Caco-2 (cell line): Measurements from ENCODE around the gene DLG2. TPM values are rescaled to one million over a fixed set of nuclear protein-coding genes. Genes with fewer than 3 reads are reported as not detected.
A peak's percentile ranks its signal among the peaks of the same experiment; 100 is the strongest.

Experiments used
- BruUV-seq: library from RNA; stranded (reverse); fragments of 400-500 nt; replicated peaks from 2 replicates; lab custom pipeline; 2021; lab: Mats Ljungman, UMichigan
- CTCF ChIA-PET: fragments of 300-600 bp; sonication (Branson Sonifier 250); formaldehyde crosslinking; loops from one replicate; lab custom pipeline; 2022; ENCODE audit warnings: antibody characterized with exemption; lab: Charles Lee
- POLR2A ChIA-PET: fragments of 300-600 bp; sonication (Branson Sonifier 250); formaldehyde crosslinking; loops from one replicate; lab custom pipeline; 2022; ENCODE audit warnings: antibody characterized with exemption; lab: Charles Lee
- DNase-seq, 2 experiments: peaks; one replicate each; pipeline versions ENCODE4 v3.0.0 to v3.0.0-alpha.2; 2020 to 2022
- H3K27me3 ChIP-seq: replicated peaks from 2 replicates; pipeline ENCODE4 v1.6.0; 2011; ENCODE audit warnings: low read length; ENCODE audit not compliant: control insufficient read depth, insufficient read depth
- H3K36me3 ChIP-seq: 2 replicates; pipeline ENCODE4 v1.5.1; 2011; ENCODE audit warnings: low read length; ENCODE audit not compliant: control insufficient read depth, insufficient read depth
- H3K4me1 ChIP-seq: fragments of 250-450 bp; sonication (Bioruptor Pico); 2 replicates; pipeline ENCODE4 v1.5.1; 2020; ENCODE audit warnings: mild to moderate bottlenecking
- H3K4me3 ChIP-seq: 2 replicates; pipeline ENCODE4 v1.5.1; 2011; ENCODE audit warnings: low read depth, mild to moderate bottlenecking, control low read depth, low read length
- H3K9me3 ChIP-seq: fragments of 250-450 bp; sonication (Bioruptor Pico); 2 replicates; pipeline ENCODE4 v1.5.1; 2020; ENCODE audit warnings: mild to moderate bottlenecking, moderate library complexity
- H3K27ac Mint-ChIP-seq: one replicate; pipeline ENCODE4 v1.8.0; 2022; ENCODE audit warnings: mixed read lengths; ENCODE audit not compliant: unreplicated experiment
- H3K27me3 Mint-ChIP-seq: one replicate; pipeline ENCODE4 v1.8.0; 2022; ENCODE audit warnings: mixed read lengths; ENCODE audit not compliant: insufficient read depth, unreplicated experiment
- H3K36me3 Mint-ChIP-seq: one replicate; pipeline ENCODE4 v1.8.0; 2022; ENCODE audit warnings: mild to moderate bottlenecking, mixed read lengths; ENCODE audit not compliant: insufficient read depth, unreplicated experiment
- H3K4me1 Mint-ChIP-seq: one replicate; pipeline ENCODE4 v1.8.0; 2022; ENCODE audit warnings: low read depth, mixed read lengths; ENCODE audit not compliant: unreplicated experiment
- H3K4me3 Mint-ChIP-seq: one replicate; pipeline ENCODE4 v1.8.0; 2022; ENCODE audit warnings: mild to moderate bottlenecking, moderate library complexity, mixed read lengths; ENCODE audit not compliant: unreplicated experiment
- H3K9me3 Mint-ChIP-seq: one replicate; pipeline ENCODE4 v1.8.0; 2022; ENCODE audit warnings: mixed read lengths; ENCODE audit not compliant: unreplicated experiment
- CTCF ChIP-seq, 2 experiments: fragments of 200-600 bp in 1 of 2; IDR thresholded peaks; 1 replicate in 1 of 2; 2 replicates in 1 of 2; pipeline versions ENCODE4 v1.5.1 to v1.8.0; 2011 to 2022; ENCODE audit warnings: antibody characterized with exemption in 1 of 2, control low read depth in 1 of 2, inconsistent platforms in 1 of 2, low read depth in 1 of 2, low read length in 1 of 2, mild to moderate bottlenecking in 1 of 2, moderate library complexity in 1 of 2; ENCODE audit not compliant: insufficient read depth in 1 of 2, severe bottlenecking in 1 of 2, unreplicated experiment in 1 of 2
- intact Hi-C: fragments of 100-400 bp; cut with micrococcal nuclease; formaldehyde crosslinking; loops from one replicate; pipeline ENCODE4 v1.10.0; 2022; ENCODE audit not compliant: unreplicated experiment
- total RNA-seq: library from RNA; stranded (reverse); gene quantifications from 2 replicates; pipeline ENCODE4 v1.2.3, GENCODE V29; 2022

Gene DLG2
- total RNA-seq, 1 experiment from 2014 or later, result 21.6 TPM

GRCh38 chr11:84804041-84804440 lies 823.1 kb downstream of the DLG2 start:
- DNase-seq, result no peak
- H3K9me3 Mint-ChIP-seq, result peaks cover 23% of the 10 kb centered on the region
- POLR2A ChIA-PET, result no interaction called here
- CTCF ChIA-PET, result no interaction called here
- Histone ChIP-seq H3K4me3 (no peak overlapping the region), H3K36me3 (no peaks in the 10 kb centered on the region), H3K9me3 (no peaks in the 10 kb centered on the region), H3K27me3 (no peaks in the 10 kb centered on the region; the same call in 1 of the 2 replicates), H3K4me1 (no peaks in the 10 kb centered on the region)
- no peak for TF ChIP-seq CTCF (IDR thresholded peaks at IDR 0.05; ENCODE audit: insufficient read depth in 1 of 2, low read depth in 1 of 2, low read length in 1 of 2, severe bottlenecking in 1 of 2, unreplicated experiment in 1 of 2)
- no peaks in the 10 kb centered on the region for H3K36me3 Mint-ChIP-seq
- peaks cover 3% of the 10 kb centered on the region for H3K27me3 Mint-ChIP-seq
- H3K4me3 Mint-ChIP-seq, result no peak overlapping the region
- intact Hi-C loops, result loop anchor here (5.0 kb wide), 2 partner anchors 363 to 458 kb away; no protein-coding TSS in a partner anchor
- BruUV-seq, result no TSS peak
- H3K4me1 Mint-ChIP-seq, result no peaks in the 10 kb centered on the region
- H3K27ac Mint-ChIP-seq, result no peak overlapping the region

- Mint-ChIP-seq H3K4me3 (no peak overlapping the region), H3K27ac (no peak overlapping the region), H3K4me1 (no peaks in the 10 kb centered on the region), H3K9me3 (peaks cover 8% of the 10 kb centered on the region), H3K27me3 (peaks cover 3% of the 10 kb centered on the region), H3K36me3 (no peaks in the 10 kb centered on the region)
- intact Hi-C loops, result loop anchor here (1.0 to 5.0 kb wide), 6 partner anchors 82 to 790 kb away; no protein-coding TSS in a partner anchor
- Histone ChIP-seq H3K27me3 (no peaks in the 10 kb centered on the region; the same call in 1 of the 2 replicates), H3K4me3 (no peak overlapping the region), H3K36me3 (no peaks in the 10 kb centered on the region), H3K4me1 (no peaks in the 10 kb centered on the region), H3K9me3 (no peaks in the 10 kb centered on the region; the same call in 1 of the 2 replicates)
- CTCF ChIA-PET, result no interaction called here
- no TSS peak for BruUV-seq
- POLR2A ChIA-PET, result no interaction called here
- peak; percentile 63 to 77 for TF ChIP-seq CTCF (IDR thresholded peaks at IDR 0.05; ENCODE audit: insufficient read depth in 1 of 2, low read depth in 1 of 2, low read length in 1 of 2, severe bottlenecking in 1 of 2, unreplicated experiment in 1 of 2)
- peak; percentile 54 to 65 for DNase-seq
Measured at GRCh38 chr11:84800755-84801346, 826.3 kb downstream of the DLG2 start.

- Histone ChIP-seq H3K4me3 (no peak overlapping the region), H3K27me3 (no peaks in the 10 kb centered on the region), H3K9me3 (no peaks in the 10 kb centered on the region; the same call in 1 of the 2 replicates), H3K4me1 (no peaks in the 10 kb centered on the region), H3K36me3 (no peaks in the 10 kb centered on the region)
- H3K4me3 Mint-ChIP-seq, result no peak overlapping the region
- CTCF ChIA-PET, result no interaction called here
- H3K4me1 Mint-ChIP-seq, result no peaks in the 10 kb centered on the region
- POLR2A ChIA-PET, result no interaction called here
- peaks cover 3% of the 10 kb centered on the region for H3K27me3 Mint-ChIP-seq
- no peaks in the 10 kb centered on the region for H3K36me3 Mint-ChIP-seq
- intact Hi-C loops, result no loop called here
- no peak for DNase-seq
- BruUV-seq, result no TSS peak
- H3K27ac Mint-ChIP-seq, result no peak overlapping the region
- H3K9me3 Mint-ChIP-seq, result no peaks in the 10 kb centered on the region
- TF ChIP-seq CTCF (IDR thresholded peaks at IDR 0.05; ENCODE audit: insufficient read depth in 1 of 2, low read depth in 1 of 2, low read length in 1 of 2, severe bottlenecking in 1 of 2, unreplicated experiment in 1 of 2), result no peak
Measured at GRCh38 chr11:84799112-84799511, 828.0 kb downstream of the DLG2 start.
